Stimulated activated CD8-positive, alpha-beta memory T cell treated with anti-CD3 and anti-CD28 coated beads, Interleukin-12 subunit alpha, Interleukin-12 subunit beta, amount 100 ng/mL, for 24 hours (primary cell): ENCODE results near the gene TRIOBP.

Source experiments
- DNase-seq: peaks from one replicate; pipeline ENCODE4 v3.0.0-alpha.2; 2020; ENCODE audit errors: extremely low read depth

The TRIOBP gene

DNA sequence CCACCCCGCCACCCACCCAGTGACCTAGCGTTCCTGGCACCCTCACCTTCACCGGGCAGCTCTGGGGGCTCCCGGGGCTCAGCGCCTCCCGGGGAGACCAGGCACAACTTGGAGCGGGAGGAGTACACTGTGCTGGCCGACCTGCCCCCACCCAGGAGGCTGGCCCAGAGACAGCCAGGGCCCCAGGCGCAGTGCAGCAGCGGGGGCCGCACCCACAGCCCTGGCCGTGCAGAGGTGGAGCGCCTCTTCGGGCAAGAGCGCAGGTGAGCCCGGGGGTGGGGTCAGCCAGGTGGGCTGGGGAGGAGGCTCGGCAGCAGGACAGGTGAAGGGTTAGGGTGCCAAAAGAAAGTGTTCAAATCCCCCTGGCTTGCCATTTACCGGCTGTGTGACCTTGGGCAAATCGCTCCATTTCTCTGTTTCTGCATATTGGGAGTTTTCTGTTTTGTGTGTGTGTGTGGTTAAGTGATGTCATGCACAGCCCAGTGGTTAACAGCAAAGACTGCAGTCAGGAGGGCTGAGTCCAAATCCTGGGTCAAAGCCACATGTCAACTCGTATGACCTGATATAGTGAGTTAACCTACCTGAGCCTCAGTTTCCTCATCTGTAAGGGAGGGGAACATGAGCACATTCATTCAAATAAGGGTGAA is 29.5 kb downstream of the TRIOBP start:
- DNase-seq: no peak

DNA sequence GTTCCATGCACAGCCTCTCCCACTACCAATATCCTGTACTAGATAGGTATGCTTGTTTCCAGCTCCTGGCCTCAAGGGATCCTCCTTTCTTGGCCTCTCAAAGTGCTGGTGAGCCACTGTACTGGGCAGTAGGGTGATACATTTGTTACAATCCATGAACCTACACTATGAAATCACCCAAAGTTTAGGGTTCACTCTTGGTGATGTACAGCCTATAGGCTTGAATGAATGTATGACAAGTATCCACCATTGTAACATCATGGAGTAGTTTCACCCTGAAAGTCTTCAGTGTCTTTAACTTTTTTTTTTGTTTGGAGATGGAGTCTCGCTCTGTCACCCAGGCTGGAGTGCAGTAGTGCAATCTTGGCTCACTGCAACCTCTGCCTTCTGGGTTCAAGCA is 31.8 kb downstream of the TRIOBP start:
- DNase-seq: no peak

- no peak for DNase-seq
Measured at GRCh38 chr22:37731804-37732471, 35.1 kb downstream of the TRIOBP start.

DNA sequence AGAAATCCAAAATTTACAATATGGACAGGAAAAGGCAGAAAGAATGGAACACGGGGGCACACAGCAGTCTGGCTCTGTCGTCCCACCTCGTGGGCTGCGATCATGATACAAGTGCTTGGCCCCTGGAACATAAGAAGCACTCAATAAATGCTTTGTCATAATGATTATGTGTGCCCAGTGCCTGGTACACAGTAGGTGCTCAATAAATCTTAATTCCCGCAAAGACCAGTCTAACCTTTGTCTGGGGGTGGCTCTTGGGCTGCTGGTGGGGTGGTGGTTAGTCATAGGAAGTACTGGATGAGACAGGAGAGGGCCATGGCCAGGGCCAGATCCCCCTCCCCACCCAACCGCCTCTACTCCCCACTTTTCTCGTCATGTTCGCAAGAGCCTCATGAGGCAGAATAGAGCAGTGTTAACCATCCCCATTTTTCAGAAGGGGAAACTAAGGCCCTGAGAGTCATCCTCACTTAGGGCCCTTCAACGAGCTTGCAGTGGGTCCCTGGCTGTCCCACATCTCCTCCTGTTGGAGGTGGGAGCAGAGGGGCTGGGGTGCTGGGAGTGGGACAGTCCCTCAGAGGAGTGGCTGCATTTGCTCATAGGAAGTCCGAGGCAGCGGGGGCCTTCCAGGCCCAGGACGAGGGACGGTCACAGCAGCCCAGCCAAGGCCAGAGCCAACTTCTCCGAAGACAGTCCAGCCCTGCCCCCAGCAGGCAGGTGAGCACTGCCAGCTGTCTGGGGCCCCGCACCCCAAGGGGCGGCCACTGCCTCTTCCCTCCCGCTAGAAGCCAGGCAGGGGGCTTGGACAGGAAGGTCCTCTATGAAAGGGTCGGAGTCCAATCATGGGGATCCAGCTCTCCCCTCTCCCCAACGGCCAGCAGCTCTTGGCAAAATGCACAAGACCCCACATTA is 36.1 kb downstream of the TRIOBP start:
- no peak for DNase-seq

DNA sequence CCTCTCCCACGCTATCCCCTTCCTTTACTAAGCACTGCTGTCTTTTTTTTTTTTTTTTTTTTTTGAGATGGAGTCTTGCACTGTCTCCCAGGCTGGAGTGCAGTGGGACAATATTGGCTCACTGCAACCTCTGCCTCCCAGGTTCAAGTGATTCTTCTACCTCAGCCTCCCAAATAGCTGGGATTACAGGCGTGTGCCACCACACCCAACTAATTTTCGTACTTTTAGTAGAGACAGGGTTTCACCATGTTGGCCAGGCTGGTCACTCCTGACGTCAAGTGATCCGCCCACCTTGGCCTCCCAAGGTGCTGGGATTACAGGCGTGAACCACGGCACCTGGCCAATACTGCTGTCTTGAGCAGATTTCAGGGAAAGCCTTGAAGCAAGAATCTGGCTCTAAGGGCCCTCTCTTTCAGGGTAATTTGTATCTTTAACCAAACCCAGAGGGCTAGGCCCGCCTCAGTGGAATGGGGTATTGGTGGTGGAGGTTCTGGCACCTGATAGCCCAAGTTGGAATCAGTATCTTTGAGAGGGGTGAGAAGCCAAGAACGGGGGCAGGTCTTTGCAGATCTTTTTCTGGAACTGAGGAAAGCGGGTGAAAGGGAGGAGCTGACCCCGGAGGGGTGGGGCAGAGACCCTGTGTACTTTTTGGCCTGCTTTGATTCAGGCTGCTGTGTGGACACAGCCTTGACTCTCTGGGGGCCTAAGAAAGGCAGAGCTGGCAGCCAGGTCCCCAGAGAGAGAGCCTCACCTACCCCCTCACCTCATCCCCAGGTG is 37.0 kb downstream of the TRIOBP start:
- no peak for DNase-seq

DNA sequence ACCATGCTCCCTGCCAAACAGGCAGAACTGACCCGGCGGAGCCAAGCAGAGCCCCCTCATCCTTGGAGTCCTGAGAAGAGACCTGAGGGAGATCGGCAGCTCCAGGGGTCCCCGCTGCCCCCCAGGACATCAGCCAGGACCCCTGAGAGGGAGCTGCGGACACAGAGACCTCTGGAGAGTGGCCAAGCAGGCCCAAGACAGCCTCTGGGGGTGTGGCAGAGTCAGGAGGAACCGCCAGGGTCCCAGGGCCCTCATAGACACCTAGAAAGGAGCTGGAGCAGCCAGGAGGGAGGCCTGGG is 37.5 kb downstream of the TRIOBP start:
- no peak for DNase-seq

GRCh38 chr22:37734964-37735451 is 38.2 kb downstream of the TRIOBP start:
- no peak for DNase-seq

DNA sequence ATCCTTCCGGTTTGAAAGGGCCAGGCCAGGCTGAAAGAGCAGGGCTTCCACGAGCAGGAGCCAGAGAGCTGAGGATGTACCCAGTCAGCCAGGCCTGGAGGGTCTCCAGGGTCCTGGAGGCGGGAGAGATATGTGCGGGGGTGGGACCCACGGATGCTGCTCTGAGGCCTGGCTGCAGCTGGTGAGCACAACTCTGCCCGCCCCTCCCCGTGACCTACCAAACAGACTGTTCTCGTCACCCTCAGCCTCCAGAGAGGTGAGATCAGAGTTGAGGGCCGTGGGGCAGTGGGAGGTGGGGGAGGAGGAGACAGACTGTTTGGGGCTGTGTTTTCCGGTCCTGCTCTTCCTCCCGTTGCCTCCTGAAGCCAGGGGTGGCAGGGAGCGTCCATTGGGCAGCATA is 42.2 kb downstream of the TRIOBP start:
- DNase-seq: no peak

DNA sequence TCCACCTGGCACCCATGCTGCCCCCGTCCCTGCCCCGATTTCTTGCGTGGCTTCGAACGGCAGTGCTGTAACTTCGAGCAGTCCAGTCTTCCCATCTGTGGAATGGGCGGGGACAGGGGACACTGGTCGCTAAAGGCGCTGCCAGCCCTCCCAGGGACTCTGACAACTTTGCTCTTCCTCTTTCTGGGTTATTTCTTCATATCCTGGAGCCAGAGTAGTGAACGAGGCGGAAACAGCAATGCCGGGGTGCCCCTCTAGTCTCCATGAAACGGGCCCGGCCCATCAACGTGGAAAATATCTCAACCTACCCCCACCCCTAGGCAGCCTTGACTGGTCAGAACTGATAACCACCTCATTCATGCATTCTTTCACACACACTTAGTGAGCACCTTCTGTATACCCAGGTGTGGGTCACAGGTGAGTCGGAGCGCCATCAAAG is 42.8 kb downstream of the TRIOBP start:
- no peak for DNase-seq

GRCh38 chr22:37740455-37741311 is 43.8 kb downstream of the TRIOBP start:
- DNase-seq: no peak

GRCh38 chr22:37741312-37741795 is 44.5 kb downstream of the TRIOBP start:
- DNase-seq: no peak

GRCh38 chr22:37742376-37743171 is 45.7 kb downstream of the TRIOBP start:
- no peak for DNase-seq

- no peak for DNase-seq
Measured at GRCh38 chr22:37744589-37744988, 47.7 kb downstream of the TRIOBP start.

DNA sequence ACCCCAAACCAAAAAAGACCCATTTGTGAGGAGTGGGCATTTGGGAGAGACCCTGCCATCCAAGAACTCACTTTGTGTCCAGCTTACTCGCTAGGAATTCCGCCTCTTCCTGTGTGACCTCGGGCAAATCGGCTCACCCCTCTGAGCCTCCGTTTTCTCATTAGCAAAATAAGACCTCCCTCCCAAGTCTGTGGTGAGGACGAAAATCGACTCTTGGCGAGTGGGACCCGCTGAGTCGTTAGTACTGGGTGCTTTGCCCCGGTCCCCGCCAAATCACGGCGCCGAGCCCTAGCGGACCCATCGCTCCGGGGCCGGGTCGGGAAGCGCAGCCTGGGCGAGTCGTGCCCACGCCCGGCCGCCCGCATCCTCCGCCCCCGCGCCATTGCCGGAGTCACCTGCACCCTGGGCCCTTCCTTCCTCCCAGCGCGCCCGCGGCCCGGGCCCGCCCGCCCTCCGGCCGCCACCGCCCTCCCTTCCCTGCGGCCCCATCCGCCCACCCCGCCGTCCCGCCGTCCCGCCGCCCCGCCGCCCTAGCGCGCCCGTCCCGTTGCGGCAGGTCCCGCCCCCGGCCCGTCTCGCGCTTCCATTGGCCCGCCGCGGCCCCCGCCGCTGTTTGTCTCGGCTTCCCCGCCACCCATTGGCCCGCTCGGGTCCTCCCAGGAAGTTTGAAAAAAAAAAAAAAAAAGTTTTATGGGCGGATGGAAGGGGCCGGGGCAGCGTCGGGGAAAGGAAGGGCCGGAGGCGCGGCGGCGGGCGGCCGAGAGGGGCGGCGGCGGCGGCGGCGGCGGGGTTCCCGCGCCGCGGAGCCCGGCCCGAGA is 48.9 kb downstream of the TRIOBP start:
- DNase-seq: peak; percentile 78

- DNase-seq: no peak
Measured at GRCh38 chr22:37746366-37747079, 49.7 kb downstream of the TRIOBP start.

DNA sequence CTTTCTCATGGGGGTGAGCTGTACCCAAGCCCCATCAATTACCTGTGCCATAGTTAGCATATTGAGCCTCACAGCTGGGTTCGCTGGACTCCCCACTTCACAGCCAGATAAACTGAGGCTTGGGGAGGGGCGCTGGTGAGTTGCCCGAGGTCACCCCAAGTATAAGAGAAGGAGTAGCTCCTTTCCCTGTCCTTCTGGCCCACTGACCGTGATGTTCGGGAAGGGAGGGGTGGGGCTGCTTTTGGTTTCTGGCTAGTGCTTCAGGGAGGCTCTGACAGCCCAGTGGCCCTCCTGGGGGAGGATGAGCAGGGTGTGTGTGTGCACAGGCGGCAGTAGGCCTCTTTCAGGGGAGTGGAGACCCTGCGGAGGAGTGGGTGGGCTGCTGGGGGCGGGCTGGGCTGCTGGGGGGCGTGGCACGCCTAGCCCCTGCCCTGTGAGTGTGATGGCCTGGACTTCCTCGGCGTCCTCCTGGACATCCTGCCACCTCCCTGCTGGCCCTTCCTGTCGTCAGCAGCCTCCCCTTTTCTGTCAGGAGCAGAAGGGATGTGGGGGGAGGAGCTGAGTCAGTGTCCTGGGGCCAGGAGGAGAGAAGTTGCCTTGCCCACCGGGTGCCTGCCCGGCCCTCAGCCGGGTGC is 50.3 kb downstream of the TRIOBP start:
- DNase-seq: no peak

GRCh38 chr22:37747715-37748100 is 50.9 kb downstream of the TRIOBP start:
- no peak for DNase-seq

- DNase-seq: no peak
Measured at GRCh38 chr22:37748659-37749058, 51.8 kb downstream of the TRIOBP start.
